ENCODE results near the gene IRF2. TPM values are rescaled to one million over a fixed set of nuclear protein-coding genes. Genes with fewer than 3 reads are reported as not detected.

The IRF2 gene
- total RNA-seq, 1 experiment from 2014 or later = 14.8 TPM

- no peak for DNase-seq
- Histone ChIP-seq H3K27me3 (ENCODE audit: control insufficient read depth, insufficient read depth, low read length) (no peaks in the 10 kb centered on the region), H3K4me3 (ENCODE audit: insufficient read depth, low read depth, low read length) (no peak overlapping the region), H3K36me3 (replicated peaks; ENCODE audit: control insufficient read depth, insufficient read depth, low read length) (no peaks in the 10 kb centered on the region; the same call in 1 of the 2 replicates)
These were observed 67.4 kb downstream of the IRF2 start for GRCh38 chr4:184406958-184407391.

- Histone ChIP-seq H3K36me3 (replicated peaks; ENCODE audit: control insufficient read depth, insufficient read depth, low read length) (no peaks in the 10 kb centered on the region; the same call in 1 of the 2 replicates), H3K4me3 (ENCODE audit: insufficient read depth, low read depth, low read length) (no peak overlapping the region), H3K27me3 (ENCODE audit: control insufficient read depth, insufficient read depth, low read length) (no peaks in the 10 kb centered on the region)
- DNase-seq = no peak
These were observed 70.3 kb downstream of the IRF2 start for GRCh38 chr4:184404047-184404446.

- peaks cover 2% of the 10 kb centered on the region for H3K36me3 ChIP-seq (replicated peaks; ENCODE audit: control insufficient read depth, insufficient read depth, low read length)
- H3K4me3 ChIP-seq (ENCODE audit: insufficient read depth, low read depth, low read length) = no peak overlapping the region
- DNase-seq = no peak
- H3K27me3 ChIP-seq (ENCODE audit: control insufficient read depth, insufficient read depth, low read length) = no peaks in the 10 kb centered on the region
These were observed 71.0 kb downstream of the IRF2 start for GRCh38 chr4:184403384-184403781.

- peaks cover 2% of the 10 kb centered on the region for H3K36me3 ChIP-seq (replicated peaks; ENCODE audit: control insufficient read depth, insufficient read depth, low read length)
- DNase-seq = no peak
- H3K27me3 ChIP-seq (ENCODE audit: control insufficient read depth, insufficient read depth, low read length) = no peaks in the 10 kb centered on the region
- no peak overlapping the region for H3K4me3 ChIP-seq (ENCODE audit: insufficient read depth, low read depth, low read length)
These were observed 71.5 kb downstream of the IRF2 start for GRCh38 chr4:184402740-184403383.

- peaks cover 4% of the 10 kb centered on the region for H3K36me3 ChIP-seq (replicated peaks; ENCODE audit: control insufficient read depth, insufficient read depth, low read length)
- no peak overlapping the region for H3K4me3 ChIP-seq (ENCODE audit: insufficient read depth, low read depth, low read length)
- peak; percentile 47 for DNase-seq
- H3K27me3 ChIP-seq (ENCODE audit: control insufficient read depth, insufficient read depth, low read length) = no peaks in the 10 kb centered on the region
These were observed 72.1 kb downstream of the IRF2 start for GRCh38 chr4:184402239-184402638.

GRCh38 chr4:184401397-184402171 is 72.8 kb downstream of the IRF2 start:
- DNase-seq = peak; percentile 84
- Histone ChIP-seq H3K36me3 (replicated peaks; ENCODE audit: control insufficient read depth, insufficient read depth, low read length) (peaks cover 4% of the 10 kb centered on the region), H3K27me3 (ENCODE audit: control insufficient read depth, insufficient read depth, low read length) (no peaks in the 10 kb centered on the region), H3K4me3 (ENCODE audit: insufficient read depth, low read depth, low read length) (no peak overlapping the region)

GRCh38 chr4:184400891-184401290 is 73.5 kb downstream of the IRF2 start:
- Histone ChIP-seq H3K27me3 (ENCODE audit: control insufficient read depth, insufficient read depth, low read length) (no peaks in the 10 kb centered on the region), H3K36me3 (replicated peaks; ENCODE audit: control insufficient read depth, insufficient read depth, low read length) (peaks cover 4% of the 10 kb centered on the region), H3K4me3 (ENCODE audit: insufficient read depth, low read depth, low read length) (no peak overlapping the region)
- no peak for DNase-seq

GRCh38 chr4:184400375-184400870 is 73.9 kb downstream of the IRF2 start:
- Histone ChIP-seq H3K27me3 (ENCODE audit: control insufficient read depth, insufficient read depth, low read length) (no peaks in the 10 kb centered on the region), H3K4me3 (ENCODE audit: insufficient read depth, low read depth, low read length) (no peak overlapping the region), H3K36me3 (replicated peaks; ENCODE audit: control insufficient read depth, insufficient read depth, low read length) (peaks cover 4% of the 10 kb centered on the region)
- no peak for DNase-seq

GRCh38 chr4:184399512-184399908 is 74.8 kb downstream of the IRF2 start:
- H3K36me3 ChIP-seq (replicated peaks; ENCODE audit: control insufficient read depth, insufficient read depth, low read length) = peaks cover 4% of the 10 kb centered on the region
- H3K4me3 ChIP-seq (ENCODE audit: insufficient read depth, low read depth, low read length) = no peak overlapping the region
- no peak for DNase-seq
- H3K27me3 ChIP-seq (ENCODE audit: control insufficient read depth, insufficient read depth, low read length) = no peaks in the 10 kb centered on the region

GRCh38 chr4:184398741-184399511 is 75.4 kb downstream of the IRF2 start:
- Histone ChIP-seq H3K27me3 (ENCODE audit: control insufficient read depth, insufficient read depth, low read length) (no peaks in the 10 kb centered on the region), H3K36me3 (replicated peaks; ENCODE audit: control insufficient read depth, insufficient read depth, low read length) (peaks cover 4% of the 10 kb centered on the region), H3K4me3 (ENCODE audit: insufficient read depth, low read depth, low read length) (no peak overlapping the region)
- no peak for DNase-seq

GRCh38 chr4:184397516-184398163 is 76.7 kb downstream of the IRF2 start:
- no peak for DNase-seq
- no peak overlapping the region for H3K4me3 ChIP-seq (ENCODE audit: insufficient read depth, low read depth, low read length)
- no peaks in the 10 kb centered on the region for H3K27me3 ChIP-seq (ENCODE audit: control insufficient read depth, insufficient read depth, low read length)
- H3K36me3 ChIP-seq (replicated peaks; ENCODE audit: control insufficient read depth, insufficient read depth, low read length) = peaks cover 4% of the 10 kb centered on the region

GRCh38 chr4:184396570-184397515 is 77.5 kb downstream of the IRF2 start:
- no peaks in the 10 kb centered on the region for H3K27me3 ChIP-seq (ENCODE audit: control insufficient read depth, insufficient read depth, low read length)
- H3K4me3 ChIP-seq (ENCODE audit: insufficient read depth, low read depth, low read length) = no peak overlapping the region
- H3K36me3 ChIP-seq (replicated peaks; ENCODE audit: control insufficient read depth, insufficient read depth, low read length) = peaks cover 6% of the 10 kb centered on the region
- DNase-seq = no peak

GRCh38 chr4:184395971-184396391 is 78.4 kb downstream of the IRF2 start:
- Histone ChIP-seq H3K27me3 (ENCODE audit: control insufficient read depth, insufficient read depth, low read length) (no peaks in the 10 kb centered on the region), H3K36me3 (replicated peaks; ENCODE audit: control insufficient read depth, insufficient read depth, low read length) (peaks cover 9% of the 10 kb centered on the region), H3K4me3 (ENCODE audit: insufficient read depth, low read depth, low read length) (no peak overlapping the region)
- no peak for DNase-seq

All from H7 (cell line).